Measurements from ENCODE around the gene PTBP3.

PTBP3 gene

DNA sequence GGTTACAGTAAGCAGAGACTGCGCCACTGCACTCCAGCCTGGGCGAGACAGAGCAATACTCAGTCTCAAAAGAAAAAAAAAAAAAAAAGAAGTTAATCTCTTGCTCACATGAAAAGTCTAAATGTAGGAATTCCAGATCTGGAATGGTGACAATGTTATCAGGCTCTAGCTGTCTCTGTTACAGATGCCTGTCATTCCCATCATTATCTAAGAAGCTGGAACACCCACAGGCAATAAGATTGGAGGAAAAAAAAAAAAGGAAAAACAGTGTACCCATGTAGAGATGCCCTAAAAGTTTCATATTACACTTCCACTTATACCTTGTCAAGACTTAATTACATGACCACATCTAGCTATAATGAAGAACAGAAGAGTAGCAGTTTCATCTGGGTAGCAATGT is 38.2 kb downstream of the PTBP3 start (continued):
- TF ChIP-seq, protein P1, sequence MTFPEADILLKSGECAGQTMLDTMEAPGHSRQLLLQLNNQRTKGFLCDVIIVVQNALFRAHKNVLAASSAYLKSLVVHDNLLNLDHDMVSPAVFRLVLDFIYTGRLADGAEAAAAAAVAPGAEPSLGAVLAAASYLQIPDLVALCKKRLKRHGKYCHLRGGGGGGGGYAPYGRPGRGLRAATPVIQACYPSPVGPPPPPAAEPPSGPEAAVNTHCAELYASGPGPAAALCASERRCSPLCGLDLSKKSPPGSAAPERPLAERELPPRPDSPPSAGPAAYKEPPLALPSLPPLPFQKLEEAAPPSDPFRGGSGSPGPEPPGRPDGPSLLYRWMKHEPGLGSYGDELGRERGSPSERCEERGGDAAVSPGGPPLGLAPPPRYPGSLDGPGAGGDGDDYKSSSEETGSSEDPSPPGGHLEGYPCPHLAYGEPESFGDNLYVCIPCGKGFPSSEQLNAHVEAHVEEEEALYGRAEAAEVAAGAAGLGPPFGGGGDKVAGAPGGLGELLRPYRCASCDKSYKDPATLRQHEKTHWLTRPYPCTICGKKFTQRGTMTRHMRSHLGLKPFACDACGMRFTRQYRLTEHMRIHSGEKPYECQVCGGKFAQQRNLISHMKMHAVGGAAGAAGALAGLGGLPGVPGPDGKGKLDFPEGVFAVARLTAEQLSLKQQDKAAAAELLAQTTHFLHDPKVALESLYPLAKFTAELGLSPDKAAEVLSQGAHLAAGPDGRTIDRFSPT (tag by site-specific recombination; IDR thresholded peaks at IDR 0.05): no peak
- no peak for TF ChIP-seq ZNF555 (tag by site-specific recombination; conservative IDR thresholded peaks at IDR 0.05)
- TF ChIP-seq, protein P2, sequence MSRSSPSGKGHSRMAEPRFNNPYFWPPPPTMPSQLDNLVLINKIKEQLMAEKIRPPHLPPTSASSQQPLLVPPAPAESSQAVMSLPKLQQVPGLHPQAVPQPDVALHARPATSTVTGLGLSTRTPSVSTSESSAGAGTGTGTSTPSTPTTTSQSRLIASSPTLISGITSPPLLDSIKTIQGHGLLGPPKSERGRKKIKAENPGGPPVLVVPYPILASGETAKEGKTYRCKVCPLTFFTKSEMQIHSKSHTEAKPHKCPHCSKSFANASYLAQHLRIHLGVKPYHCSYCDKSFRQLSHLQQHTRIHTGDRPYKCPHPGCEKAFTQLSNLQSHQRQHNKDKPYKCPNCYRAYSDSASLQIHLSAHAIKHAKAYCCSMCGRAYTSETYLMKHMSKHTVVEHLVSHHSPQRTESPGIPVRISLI (tag by site-specific recombination; IDR thresholded peaks at IDR 0.05): 0 out of 2 replicates have a peak, but pooled peaks have one; percentile 33
- no peak for TF ChIP-seq ZNF26 (tag by site-specific recombination; IDR thresholded peaks at IDR 0.05)
- no peak for TF ChIP-seq ZNF280D (tag by site-specific recombination; IDR thresholded peaks at IDR 0.05)
- TF ChIP-seq GLI4 (tag by site-specific recombination; IDR thresholded peaks at IDR 0.05): no peak
- no peak for TF ChIP-seq RBAK (tag by site-specific recombination; IDR thresholded peaks at IDR 0.05)
- TF ChIP-seq, protein P3, sequence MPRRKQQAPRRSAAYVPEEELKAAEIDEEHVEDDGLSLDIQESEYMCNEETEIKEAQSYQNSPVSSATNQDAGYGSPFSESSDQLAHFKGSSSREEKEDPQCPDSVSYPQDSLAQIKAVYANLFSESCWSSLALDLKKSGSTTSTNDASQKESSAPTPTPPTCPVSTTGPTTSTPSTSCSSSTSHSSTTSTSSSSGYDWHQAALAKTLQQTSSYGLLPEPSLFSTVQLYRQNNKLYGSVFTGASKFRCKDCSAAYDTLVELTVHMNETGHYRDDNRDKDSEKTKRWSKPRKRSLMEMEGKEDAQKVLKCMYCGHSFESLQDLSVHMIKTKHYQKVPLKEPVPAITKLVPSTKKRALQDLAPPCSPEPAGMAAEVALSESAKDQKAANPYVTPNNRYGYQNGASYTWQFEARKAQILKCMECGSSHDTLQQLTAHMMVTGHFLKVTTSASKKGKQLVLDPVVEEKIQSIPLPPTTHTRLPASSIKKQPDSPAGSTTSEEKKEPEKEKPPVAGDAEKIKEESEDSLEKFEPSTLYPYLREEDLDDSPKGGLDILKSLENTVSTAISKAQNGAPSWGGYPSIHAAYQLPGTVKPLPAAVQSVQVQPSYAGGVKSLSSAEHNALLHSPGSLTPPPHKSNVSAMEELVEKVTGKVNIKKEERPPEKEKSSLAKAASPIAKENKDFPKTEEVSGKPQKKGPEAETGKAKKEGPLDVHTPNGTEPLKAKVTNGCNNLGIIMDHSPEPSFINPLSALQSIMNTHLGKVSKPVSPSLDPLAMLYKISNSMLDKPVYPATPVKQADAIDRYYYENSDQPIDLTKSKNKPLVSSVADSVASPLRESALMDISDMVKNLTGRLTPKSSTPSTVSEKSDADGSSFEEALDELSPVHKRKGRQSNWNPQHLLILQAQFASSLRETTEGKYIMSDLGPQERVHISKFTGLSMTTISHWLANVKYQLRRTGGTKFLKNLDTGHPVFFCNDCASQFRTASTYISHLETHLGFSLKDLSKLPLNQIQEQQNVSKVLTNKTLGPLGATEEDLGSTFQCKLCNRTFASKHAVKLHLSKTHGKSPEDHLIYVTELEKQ (tag by site-specific recombination; IDR thresholded peaks at IDR 0.05; ENCODE audit: borderline replicate concordance): no peak
- TF ChIP-seq ZBTB8A (tag by site-specific recombination; IDR thresholded peaks at IDR 0.05): no peak
- no peak for TF ChIP-seq ZNF664 (tag by site-specific recombination; IDR thresholded peaks at IDR 0.05)
- no peak for TF ChIP-seq PRDM1 (tag by site-specific recombination; IDR thresholded peaks at IDR 0.05)
- TF ChIP-seq SALL2 (tag by site-specific recombination; IDR thresholded peaks at IDR 0.05; ENCODE audit: borderline replicate concordance): no peak
- TF ChIP-seq, protein P4, sequence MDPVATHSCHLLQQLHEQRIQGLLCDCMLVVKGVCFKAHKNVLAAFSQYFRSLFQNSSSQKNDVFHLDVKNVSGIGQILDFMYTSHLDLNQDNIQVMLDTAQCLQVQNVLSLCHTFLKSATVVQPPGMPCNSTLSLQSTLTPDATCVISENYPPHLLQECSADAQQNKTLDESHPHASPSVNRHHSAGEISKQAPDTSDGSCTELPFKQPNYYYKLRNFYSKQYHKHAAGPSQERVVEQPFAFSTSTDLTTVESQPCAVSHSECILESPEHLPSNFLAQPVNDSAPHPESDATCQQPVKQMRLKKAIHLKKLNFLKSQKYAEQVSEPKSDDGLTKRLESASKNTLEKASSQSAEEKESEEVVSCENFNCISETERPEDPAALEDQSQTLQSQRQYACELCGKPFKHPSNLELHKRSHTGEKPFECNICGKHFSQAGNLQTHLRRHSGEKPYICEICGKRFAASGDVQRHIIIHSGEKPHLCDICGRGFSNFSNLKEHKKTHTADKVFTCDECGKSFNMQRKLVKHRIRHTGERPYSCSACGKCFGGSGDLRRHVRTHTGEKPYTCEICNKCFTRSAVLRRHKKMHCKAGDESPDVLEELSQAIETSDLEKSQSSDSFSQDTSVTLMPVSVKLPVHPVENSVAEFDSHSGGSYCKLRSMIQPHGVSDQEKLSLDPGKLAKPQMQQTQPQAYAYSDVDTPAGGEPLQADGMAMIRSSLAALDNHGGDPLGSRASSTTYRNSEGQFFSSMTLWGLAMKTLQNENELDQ (tag by site-specific recombination; IDR thresholded peaks at IDR 0.05; ENCODE audit: low read depth): no peak
- TF ChIP-seq MYNN (tag by site-specific recombination; IDR thresholded peaks at IDR 0.05; ENCODE audit: borderline replicate concordance): no peak
- TF ChIP-seq ZNF843 (tag by site-specific recombination; IDR thresholded peaks at IDR 0.05): 0 out of 2 replicates have a peak, but pooled peaks have one; percentile 19
- TF ChIP-seq ZNF830 (tag by site-specific recombination; IDR thresholded peaks at IDR 0.05; ENCODE audit: low read depth): no peak
- TF ChIP-seq, protein P5, sequence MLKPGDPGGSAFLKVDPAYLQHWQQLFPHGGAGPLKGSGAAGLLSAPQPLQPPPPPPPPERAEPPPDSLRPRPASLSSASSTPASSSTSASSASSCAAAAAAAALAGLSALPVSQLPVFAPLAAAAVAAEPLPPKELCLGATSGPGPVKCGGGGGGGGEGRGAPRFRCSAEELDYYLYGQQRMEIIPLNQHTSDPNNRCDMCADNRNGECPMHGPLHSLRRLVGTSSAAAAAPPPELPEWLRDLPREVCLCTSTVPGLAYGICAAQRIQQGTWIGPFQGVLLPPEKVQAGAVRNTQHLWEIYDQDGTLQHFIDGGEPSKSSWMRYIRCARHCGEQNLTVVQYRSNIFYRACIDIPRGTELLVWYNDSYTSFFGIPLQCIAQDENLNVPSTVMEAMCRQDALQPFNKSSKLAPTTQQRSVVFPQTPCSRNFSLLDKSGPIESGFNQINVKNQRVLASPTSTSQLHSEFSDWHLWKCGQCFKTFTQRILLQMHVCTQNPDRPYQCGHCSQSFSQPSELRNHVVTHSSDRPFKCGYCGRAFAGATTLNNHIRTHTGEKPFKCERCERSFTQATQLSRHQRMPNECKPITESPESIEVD (tag by site-specific recombination; IDR thresholded peaks at IDR 0.05): 0 out of 2 replicates have a peak, but pooled peaks have one; percentile 10
- no peak for TF ChIP-seq ZNF785 (tag by site-specific recombination; IDR thresholded peaks at IDR 0.05)
- no peak for TF ChIP-seq TCF7L2 (IDR thresholded peaks at IDR 0.05; ENCODE audit: borderline replicate concordance, low read depth, low read length)
